ENCODE data around the gene CISD2.

CISD2 gene

DNA sequence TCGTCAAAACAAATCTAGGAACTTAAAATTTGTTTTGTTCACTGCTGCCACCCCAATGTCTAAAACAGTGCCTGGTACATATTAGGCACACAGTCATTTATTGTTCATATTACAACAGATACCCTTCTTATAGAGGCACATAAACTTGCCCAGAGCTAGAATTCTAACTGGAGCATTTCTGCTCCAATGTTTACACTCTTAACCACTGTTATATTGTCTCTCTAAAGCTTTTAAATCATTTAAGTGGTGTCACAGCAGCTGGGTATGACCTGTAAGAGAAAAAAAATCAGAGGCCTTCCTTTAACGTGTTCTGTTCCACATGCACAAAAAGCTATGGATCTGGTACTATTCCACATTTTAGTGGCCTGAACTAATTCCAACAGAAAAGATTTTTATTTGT, 44.4 kb upstream of the CISD2 start:
- TF ChIP-seq FOXP2 (optimal IDR thresholded peaks at IDR 0.05; ENCODE audit: borderline replicate concordance, extremely low read depth, extremely low read length, insufficient read depth) (no peak), POLR2AphosphoS5 (IDR thresholded peaks at IDR 0.05; ENCODE audit: low read depth, low read length) (no peak), TAF1 (IDR thresholded peaks at IDR 0.05; ENCODE audit: borderline replicate concordance, insufficient read depth, low read length) (no peak), SIN3A (IDR thresholded peaks at IDR 0.05; ENCODE audit: borderline replicate concordance, insufficient read depth, low read length) (no peak)
- TF ChIP-seq, protein P1, sequence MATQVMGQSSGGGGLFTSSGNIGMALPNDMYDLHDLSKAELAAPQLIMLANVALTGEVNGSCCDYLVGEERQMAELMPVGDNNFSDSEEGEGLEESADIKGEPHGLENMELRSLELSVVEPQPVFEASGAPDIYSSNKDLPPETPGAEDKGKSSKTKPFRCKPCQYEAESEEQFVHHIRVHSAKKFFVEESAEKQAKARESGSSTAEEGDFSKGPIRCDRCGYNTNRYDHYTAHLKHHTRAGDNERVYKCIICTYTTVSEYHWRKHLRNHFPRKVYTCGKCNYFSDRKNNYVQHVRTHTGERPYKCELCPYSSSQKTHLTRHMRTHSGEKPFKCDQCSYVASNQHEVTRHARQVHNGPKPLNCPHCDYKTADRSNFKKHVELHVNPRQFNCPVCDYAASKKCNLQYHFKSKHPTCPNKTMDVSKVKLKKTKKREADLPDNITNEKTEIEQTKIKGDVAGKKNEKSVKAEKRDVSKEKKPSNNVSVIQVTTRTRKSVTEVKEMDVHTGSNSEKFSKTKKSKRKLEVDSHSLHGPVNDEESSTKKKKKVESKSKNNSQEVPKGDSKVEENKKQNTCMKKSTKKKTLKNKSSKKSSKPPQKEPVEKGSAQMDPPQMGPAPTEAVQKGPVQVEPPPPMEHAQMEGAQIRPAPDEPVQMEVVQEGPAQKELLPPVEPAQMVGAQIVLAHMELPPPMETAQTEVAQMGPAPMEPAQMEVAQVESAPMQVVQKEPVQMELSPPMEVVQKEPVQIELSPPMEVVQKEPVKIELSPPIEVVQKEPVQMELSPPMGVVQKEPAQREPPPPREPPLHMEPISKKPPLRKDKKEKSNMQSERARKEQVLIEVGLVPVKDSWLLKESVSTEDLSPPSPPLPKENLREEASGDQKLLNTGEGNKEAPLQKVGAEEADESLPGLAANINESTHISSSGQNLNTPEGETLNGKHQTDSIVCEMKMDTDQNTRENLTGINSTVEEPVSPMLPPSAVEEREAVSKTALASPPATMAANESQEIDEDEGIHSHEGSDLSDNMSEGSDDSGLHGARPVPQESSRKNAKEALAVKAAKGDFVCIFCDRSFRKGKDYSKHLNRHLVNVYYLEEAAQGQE (IDR thresholded peaks at IDR 0.05; ENCODE audit: insufficient read depth in 1 of 2, low read depth in 2 of 2, low read length in 2 of 2): no peak

DNA sequence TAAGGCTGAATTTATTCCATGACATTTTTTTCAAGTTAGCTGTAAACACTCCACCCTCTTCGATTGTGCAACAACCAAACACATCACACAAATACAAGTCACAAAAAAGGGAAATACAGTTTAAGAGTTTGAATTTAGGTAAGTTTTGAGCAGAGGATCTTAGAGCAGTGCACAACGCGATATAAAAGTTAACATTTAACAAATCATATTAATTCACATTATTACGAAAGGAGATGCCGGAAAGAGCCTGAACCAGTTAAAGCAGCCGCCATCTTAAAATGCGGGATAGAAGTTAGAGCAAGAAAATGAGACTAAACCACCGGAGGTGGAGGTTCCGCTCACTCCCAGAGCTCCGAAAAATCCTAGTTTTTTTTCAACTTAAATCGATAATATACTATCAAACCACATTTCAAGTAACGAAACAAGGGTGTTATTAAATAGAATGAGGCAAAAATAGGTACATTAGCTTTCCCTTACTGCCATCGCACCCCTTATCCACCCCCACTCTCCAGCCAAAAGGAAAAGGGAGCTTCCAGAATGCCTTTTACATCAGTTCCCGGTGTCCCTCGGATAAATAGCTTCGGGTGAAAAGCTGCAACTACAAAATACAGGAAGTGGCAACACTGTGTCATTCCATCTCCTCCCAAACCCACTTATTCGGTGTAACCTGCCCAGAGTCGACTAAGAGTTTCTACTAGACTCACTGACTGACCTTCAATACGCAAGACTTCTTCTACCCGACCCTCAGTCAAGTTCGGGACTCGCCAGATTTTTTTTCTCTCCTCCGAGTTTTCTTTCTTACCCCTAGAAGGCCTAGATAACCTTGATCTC, 43.3 kb upstream of the CISD2 start:
- TF ChIP-seq, protein P1 (IDR thresholded peaks at IDR 0.05; ENCODE audit: insufficient read depth in 1 of 2, low read depth in 2 of 2, low read length in 2 of 2): 0 out of 4 replicates have a peak, but pooled peaks of 1 of the 2 experiments have one; percentile 38
- peak; percentile 78; the same call in 1 of the 2 replicates for TF ChIP-seq SIN3A (IDR thresholded peaks at IDR 0.05; ENCODE audit: borderline replicate concordance, insufficient read depth, low read length)
- peak; percentile 57; the same call in 1 of the 2 replicates for TF ChIP-seq POLR2AphosphoS5 (IDR thresholded peaks at IDR 0.05; ENCODE audit: low read depth, low read length)
- no peak for TF ChIP-seq FOXP2 (optimal IDR thresholded peaks at IDR 0.05; ENCODE audit: borderline replicate concordance, extremely low read depth, extremely low read length, insufficient read depth)
- peak; percentile 64; the same call in 1 of the 2 replicates for TF ChIP-seq TAF1 (IDR thresholded peaks at IDR 0.05; ENCODE audit: borderline replicate concordance, insufficient read depth, low read length)

DNA sequence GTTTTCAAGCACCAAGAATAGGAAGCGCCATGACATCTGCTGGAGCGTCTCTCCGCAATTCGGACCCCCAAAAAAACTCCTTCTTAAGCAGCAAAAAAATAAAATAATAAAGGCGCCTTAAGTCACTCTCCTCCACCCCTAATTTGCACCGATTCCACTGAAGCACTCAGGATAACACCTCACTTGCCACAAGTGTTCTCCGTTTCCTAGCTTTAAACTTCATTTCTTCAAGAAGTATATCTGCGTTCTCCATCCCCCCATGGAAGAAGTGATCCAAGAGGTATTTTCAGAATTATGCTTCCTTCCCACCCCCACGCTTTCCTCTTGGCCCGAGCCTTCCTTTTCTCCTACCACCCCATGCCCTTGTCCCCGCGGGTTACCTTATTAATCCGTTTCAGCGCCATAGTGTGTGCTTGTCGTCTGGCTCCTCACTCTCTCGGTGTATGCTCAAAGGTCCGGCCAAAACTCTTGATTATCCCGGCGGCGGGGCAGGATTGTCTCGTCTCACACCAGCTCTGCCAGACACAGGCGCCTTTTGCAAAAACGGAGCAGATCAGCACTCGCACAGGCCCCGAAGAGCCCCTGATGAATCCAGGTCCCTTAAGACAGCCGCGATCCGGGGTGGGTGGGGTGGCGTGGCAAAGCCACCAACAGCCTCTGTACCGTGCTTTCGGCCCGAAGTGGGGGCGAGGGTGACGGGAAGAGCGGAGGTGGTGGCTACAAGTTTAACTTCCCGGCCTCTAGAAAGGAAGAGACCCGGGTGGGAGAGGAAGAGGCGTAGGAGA, 42.5 kb upstream of the CISD2 start:
- TF ChIP-seq POLR2AphosphoS5 (IDR thresholded peaks at IDR 0.05; ENCODE audit: low read depth, low read length) (no peak), TAF1 (IDR thresholded peaks at IDR 0.05; ENCODE audit: borderline replicate concordance, insufficient read depth, low read length) (no peak), SIN3A (IDR thresholded peaks at IDR 0.05; ENCODE audit: borderline replicate concordance, insufficient read depth, low read length) (no peak), FOXP2 (optimal IDR thresholded peaks at IDR 0.05; ENCODE audit: borderline replicate concordance, extremely low read depth, extremely low read length, insufficient read depth) (no peak)
- TF ChIP-seq, protein P1 (IDR thresholded peaks at IDR 0.05; ENCODE audit: insufficient read depth in 1 of 2, low read depth in 2 of 2, low read length in 2 of 2): no peak

DNA sequence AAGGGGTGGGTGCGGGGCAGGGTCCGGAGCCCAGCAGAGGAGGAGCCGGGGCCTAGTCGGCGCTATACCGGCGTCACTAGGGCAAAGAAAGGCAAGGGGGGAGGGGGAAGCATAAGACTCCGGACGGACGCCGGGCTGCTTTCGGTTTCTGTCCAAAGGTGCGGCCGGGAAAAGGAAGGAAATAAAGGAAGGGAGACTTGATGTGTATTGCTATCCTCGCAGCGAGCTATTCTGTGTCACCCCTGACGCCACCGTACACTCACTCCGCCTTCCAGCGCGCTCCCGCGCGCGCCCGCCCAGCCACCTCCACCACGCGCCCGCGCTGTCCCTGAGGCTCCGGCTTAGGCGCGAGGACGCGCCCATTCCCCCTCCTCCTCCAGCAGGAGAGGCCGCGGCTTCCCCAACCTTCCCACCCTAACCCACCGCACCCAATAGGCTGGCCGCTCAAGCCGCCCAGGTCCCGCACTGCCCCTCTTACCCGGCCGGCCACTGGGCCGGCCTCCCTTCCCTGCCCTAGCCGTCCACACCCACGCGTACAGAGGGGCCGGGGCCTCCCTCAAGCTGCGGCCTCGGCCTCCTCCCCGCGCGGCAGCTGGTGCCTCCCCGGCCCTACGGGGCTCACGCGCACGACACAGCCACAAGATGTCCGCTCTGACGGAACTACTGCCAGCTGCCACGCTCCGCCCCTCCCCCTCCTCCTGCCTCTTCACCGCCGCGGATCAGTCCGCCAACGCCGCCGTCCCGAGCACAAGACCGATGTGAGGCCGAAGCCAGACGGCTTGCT, 41.7 kb upstream of the CISD2 start, which contains the start of gene UBE2D3:
Gene UBE2D3, minus strand, starts transcription at position 662 of the 784 bp plus-strand sequence. CDS start 1,043 bp downstream, outside the sequence.
- no peak; the same call in 1 of the 2 replicates for TF ChIP-seq SIN3A (IDR thresholded peaks at IDR 0.05; ENCODE audit: borderline replicate concordance, insufficient read depth, low read length)
- peak; percentile 68; the same call in 1 of the 2 replicates for TF ChIP-seq POLR2AphosphoS5 (IDR thresholded peaks at IDR 0.05; ENCODE audit: low read depth, low read length)
- peak; percentile 37 for TF ChIP-seq FOXP2 (optimal IDR thresholded peaks at IDR 0.05; ENCODE audit: borderline replicate concordance, extremely low read depth, extremely low read length, insufficient read depth)
- TF ChIP-seq, protein P1 (IDR thresholded peaks at IDR 0.05; ENCODE audit: insufficient read depth in 1 of 2, low read depth in 2 of 2, low read length in 2 of 2): peak in 1 of 2 experiments; percentile 62; a peak in 2 of 4 replicates
- peak; percentile 89 for TF ChIP-seq TAF1 (IDR thresholded peaks at IDR 0.05; ENCODE audit: borderline replicate concordance, insufficient read depth, low read length)

Measured in PFSK-1 (cell line).